T-helper 22 cell (primary cell): ENCODE results near the gene PIGL.
A peak's percentile ranks its signal among the peaks of the same experiment; 100 is the strongest.
"Not testable (repeated sequence)": the region's sequence is repeated elsewhere in the genome, so short reads cannot be mapped to it uniquely, and the experiment has no call there.

Experiments
- DNase-seq: peaks from one replicate; pipeline ENCODE4 v3.0.0-alpha.2; 2020; ENCODE audit warnings: low read depth

Gene PIGL

GRCh38 chr17:16273929-16274339 is 56.9 kb downstream of the PIGL start:
- no peak for DNase-seq

GRCh38 chr17:16275024-16275423 is 58.0 kb downstream of the PIGL start:
- no peak for DNase-seq

DNA sequence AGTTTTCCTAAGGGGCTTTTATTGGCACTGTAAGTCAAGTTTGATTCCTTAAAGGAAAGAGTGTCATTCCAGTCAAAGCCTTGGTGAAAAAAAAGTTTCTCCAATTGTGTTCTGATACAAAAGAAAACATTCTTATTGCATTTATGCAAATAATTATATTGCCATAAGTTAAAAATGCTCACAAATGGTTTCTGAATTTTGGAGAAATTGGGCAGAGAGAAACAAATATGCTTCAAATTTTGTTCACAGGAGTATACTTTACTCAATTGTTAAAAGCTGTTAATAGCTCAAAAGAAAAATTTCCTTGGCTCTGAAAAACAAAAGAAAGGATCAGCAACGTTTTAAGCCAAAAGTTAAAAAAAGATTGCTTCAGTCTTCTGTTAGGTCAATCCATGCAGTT is 60.2 kb downstream of the PIGL start:
- no peak for DNase-seq

GRCh38 chr17:16281351-16281750 is 64.3 kb downstream of the PIGL start:
- no peak for DNase-seq

- DNase-seq: no peak
Observed at GRCh38 chr17:16282522-16282921, 65.5 kb downstream of the PIGL start.

DNA sequence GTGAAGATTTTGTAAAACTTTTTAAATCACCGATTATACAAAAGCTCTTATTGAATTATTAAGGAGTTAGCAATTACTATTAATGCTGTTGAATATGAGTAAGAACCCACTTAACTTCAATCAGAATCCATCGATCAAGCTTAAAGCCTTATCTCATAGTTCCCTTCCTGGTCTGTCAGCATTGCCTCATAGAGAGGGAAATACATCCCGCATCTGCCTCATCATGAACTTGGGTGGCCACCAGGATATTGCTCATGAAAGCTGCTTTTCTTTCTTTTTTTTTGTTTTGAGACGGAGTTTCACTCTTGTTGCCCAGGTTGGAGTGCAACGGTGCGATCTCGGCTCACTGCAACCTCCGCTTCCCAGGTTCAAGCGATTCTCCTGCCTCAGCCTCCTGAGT is 66.7 kb downstream of the PIGL start:
- DNase-seq: no peak

- no peak for DNase-seq
Observed at GRCh38 chr17:16285646-16286008, 68.6 kb downstream of the PIGL start.

DNA sequence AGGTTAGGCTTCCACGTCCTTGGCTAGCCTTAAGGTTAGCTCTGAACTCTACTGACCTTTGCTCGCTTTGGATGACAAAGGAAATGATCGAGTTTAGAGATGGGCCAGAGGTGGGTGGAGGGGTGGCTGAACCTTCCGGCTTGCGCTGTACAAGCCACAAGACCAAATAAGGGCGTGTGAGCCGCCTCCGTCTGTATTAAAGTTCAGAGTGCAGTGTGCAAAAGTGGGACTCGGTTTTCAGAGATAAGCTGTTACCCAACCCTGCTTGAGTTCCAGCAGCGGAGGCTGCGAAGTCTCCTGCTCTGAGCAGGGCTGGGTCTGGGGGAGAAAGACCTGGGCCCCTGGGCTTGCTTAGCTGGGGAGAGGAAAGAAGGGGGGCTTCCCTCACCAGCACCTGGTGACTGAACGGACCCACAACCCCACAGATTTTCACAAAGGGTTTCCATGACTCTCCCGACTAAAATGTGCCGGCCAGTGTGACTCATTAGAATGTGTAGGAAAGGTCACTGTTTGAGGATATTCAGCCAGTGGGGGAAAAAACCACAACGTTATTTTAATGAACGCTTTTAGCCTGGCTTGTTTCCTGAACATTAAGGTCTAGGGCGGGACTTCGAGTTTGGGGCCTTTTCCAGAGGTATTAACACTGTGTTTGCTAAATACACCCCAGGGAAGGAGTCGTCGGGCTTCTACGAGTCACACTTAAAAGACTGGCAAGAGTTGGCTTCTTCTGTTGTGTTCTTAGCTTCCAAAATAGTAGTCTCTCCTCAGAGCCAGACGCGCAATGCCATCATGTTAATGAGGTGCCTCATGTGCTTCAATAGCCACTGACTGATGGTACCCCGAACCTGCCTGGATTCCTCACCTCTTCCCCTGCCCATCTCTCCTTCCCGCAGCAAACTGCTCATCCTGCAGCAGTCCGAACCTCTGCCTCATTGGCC is 69.3 kb downstream of the PIGL start:
- DNase-seq: peak; percentile 56

DNA sequence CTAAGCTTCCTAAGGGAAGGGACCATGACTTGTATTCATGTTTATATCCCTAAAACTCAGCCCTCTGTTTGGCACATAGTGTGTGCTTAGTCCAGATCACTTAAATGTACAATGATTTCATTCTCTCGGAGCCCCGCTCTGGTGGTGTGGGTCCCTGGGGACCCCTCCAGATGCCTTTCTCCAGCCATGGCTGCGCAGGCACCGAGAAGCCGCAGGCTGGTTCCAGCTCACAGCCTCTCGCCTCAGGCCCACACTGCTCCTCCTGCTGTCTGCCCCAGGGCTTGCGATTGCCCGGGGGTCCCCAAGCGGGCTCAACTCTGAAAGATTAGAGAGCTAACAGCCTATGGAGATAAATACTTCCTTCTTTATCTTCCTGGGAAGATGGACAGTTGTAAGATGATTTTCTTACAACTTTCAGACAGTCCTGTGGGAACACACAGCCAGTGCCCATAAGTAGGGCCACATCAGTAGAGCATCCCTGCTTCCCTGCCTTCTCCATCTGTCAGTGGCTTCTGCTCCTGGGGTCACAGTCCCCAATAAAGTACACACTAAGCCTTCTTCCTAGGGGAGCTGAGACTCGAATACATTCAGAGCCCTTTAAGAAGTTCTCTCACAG is 70.0 kb downstream of the PIGL start:
- no peak for DNase-seq

DNA sequence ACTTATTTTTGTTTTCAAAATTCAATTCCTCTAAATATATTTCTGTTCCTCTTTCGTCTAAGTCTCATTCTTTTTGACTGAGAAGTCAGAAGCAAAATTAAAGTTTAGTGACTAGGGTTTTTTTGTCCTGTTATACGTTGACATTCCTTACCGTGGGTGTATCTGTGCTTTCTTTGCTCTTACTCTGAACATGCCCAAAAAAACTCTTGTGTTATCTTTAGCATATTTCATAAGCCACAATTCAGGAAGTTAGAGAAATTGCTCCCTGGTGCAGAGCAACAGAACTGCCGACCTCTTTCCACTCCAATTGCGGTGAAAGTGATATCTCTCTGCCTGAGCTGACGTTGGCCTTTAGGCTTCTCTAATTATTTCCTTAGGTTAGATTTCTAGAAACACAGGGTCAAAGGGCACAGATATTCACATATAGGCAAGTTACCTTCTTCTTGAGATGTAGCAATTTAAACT is 70.6 kb downstream of the PIGL start:
- DNase-seq: no peak

- no peak for DNase-seq
Observed at GRCh38 chr17:16288860-16289571, 72.0 kb downstream of the PIGL start.

DNA sequence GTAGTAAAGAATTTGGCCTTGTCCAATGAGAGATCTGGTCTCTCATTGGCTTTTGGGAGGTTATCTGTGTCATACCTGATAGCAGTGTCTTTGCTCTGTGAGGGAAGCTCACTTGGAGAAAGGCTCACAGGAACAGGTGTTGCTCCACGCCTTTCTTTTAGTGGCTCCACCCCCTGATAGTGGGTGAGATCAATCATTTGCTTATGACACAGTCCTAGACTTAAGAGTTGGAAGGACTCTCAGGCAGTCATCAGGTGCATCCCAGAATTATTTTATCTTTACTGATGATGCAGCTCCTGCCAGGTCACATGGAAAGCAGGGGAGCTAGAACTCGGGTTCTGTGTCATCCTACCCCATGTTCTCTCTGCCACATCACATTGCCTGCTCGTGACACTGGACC is 76.9 kb downstream of the PIGL start:
- no peak for DNase-seq

DNA sequence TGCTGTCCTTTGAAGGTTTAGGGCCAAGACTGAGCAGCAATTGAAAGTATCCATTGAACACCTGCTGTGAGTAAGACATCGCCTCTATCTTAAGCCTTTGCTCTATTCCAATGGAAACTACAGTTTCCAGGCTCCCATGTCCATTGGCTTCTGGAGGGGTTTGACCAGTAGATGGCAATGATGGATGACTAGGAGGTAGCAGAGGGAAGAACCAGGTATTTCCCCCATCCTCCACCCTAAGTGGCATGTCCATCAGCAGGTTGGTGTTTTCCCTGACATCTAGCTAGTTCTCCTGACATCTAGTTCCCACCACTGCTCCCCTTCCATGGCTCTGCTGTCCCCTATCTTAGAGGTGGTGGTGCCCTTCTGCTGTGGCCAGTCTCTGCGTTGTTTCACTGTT is 77.5 kb downstream of the PIGL start:
- no peak for DNase-seq

DNA sequence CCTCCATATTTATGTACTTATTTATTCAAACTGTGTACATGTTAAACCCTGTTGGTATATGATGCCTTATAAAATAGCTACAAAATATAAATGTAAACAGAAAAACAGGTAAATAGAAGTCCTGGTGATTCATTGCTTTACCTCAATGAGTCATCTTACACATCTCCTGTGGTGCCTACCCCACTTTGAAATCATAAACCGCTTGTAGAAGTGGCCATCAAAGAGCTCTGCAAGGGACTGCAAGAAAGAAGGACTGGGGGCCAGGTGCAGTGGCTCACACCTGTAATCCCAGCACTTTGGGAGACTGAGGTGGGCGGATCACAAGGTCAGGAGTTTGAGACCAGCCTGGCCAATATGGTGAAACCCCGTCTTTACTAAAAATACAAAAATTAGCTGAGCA is 79.1 kb downstream of the PIGL start:
- DNase-seq: not testable (repeated sequence)

DNA sequence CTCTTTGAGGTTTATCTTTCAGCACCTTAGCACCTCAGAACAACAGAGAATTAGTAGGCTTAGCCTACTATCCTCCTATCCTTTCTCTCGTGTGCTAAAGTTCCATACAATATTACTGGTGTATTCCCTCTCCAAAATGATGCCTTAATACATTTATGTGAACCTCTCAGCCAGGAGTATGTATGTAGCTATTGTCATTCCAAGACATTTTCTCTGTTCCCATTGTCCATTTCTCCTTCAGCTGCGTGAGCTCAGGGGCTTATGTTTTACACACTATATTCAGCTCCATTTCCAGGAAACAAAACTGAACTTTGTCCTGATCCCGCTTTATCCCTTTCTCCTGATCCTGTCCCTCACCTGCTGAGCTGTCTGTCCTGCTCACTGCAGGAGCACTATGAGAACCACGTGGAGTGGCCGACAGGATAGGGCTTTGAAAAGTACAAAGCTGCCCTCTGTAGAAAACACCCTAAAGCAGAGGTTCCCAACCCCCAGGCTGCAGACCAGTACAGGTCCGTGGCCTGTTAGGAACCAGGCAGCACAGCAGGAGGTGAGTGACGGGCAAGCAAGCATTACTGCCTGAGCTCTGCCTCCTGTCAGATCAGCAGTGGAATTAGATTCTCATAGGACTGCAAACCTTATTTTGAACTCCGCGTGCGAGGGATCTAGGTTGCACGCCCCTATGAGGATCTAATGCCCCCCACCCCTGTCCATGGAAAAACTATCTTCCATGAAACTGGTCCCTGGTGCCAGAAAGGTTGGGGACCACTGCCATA is 80.5 kb downstream of the PIGL start:
- no peak for DNase-seq

DNA sequence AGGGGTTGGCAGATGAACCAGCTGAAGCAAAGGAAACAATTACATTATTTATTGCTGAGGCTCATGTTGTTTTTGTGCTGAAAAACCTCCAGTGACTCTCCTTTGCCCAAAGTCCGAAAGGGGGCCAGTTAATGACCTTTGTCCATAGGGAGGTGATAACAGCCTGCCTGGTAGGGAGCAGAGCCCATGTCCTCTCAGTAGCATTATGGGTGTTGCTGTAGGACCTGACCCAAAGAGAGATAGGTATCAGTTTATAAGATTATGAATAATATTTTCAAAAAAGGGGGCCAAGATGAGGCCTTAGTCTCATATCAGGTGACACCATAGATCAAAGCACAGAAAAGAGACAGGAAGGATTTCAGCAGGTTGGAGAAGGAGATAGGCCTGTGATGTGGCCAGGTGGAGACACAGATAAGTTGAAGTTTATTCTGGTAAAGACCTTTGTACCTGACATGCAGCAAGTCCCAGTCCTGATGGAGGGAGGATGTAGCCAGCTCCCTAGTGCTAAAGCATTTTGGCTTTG is 81.2 kb downstream of the PIGL start:
- DNase-seq: no peak

DNA sequence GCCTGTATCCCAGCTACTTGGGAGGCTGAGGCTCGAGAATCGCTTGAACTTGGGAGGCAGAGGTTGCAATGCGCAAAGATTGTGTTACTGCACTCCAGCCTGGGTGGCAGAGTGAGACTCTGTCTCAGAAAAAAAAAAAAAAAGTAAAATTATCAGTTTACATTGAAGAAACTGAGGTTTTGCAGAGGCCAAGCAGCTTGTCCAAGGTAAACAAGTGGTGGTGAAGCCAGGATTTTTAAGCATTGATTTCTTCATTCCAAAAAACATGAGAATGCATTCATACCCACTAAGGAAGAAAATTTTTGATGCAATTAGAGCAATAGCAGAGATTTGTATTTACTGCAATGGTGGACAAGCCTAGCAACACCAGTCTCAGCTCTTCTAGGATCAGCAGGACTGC is 83.5 kb downstream of the PIGL start:
- no peak for DNase-seq

DNA sequence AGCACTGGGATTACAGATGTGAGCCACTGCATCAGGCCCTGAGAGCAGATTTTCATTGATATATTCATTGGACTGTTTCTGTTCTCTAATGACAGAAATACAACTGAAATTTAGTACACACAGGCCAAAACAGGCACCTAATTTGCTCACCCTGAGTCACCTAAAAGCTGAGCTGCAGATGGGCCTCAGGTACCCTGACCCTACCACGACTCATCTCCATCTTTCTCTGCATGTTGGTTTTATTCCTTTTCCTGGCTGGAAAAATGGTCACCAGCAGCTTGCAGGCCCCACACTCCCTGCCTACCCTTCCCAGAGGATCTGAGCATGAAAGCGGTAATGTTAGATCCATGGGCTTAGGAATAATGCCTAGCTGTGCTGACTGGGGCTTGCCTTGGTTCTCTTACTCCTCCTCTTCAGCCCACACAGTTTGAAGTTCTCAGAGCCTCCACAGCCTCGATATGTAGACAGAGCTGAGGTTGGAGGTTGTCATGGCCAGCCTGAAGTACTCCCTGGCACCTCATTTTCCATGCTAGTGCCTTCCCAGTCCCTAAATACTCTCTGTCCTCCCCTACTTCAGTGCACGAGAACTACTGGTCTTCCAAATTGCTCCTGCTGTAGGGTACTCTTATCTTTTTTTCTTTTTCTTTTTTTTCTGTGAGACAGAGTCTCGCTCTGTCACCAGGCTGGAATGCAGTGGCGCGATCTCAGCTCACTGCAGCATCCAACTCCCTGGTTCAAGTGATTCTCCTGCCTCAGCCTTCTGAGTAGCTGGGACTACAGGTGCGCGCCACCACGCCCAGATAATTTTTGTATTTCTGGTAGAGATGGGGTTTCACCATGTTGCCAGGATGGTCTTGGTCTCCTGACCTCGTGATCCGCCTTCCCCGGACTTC is 85.2 kb downstream of the PIGL start:
- no peak for DNase-seq

DNA sequence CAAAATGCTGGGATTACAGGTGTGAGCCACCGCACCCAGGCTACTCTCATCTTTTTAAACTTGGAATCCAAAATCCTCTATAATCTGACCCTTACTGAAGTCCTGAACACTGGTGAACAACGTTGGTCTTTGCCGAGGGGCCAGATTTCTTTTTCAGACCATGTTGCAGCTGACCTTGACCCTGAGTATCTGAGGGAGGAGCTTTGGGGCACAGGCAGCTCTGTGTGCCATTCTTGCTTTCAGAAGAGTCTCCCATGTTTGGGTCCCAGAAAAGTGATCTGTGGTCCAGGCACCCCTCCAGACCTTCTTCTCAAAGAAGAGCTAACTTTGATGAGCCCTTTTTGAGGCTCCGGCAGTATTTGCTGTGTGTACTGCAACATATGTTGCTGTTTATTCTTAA is 85.8 kb downstream of the PIGL start:
- DNase-seq: no peak

- no peak for DNase-seq
Observed at GRCh38 chr17:16304830-16305229, 87.8 kb downstream of the PIGL start.

GRCh38 chr17:16306211-16306610 is 89.2 kb downstream of the PIGL start:
- DNase-seq: no peak
